Measurements from ENCODE around the gene NEURL1B.
"Not testable (repeated sequence)": the region's sequence is repeated elsewhere in the genome, so short reads cannot be mapped to it uniquely, and the experiment has no call there.

NEURL1B gene

GRCh38 chr5:172669386-172670004 lies 28.4 kb downstream of the NEURL1B start:
- DNase-seq (ENCODE audit: low read depth), result no peak

GRCh38 chr5:172670005-172670402 lies 28.9 kb downstream of the NEURL1B start:
- no peak for DNase-seq (ENCODE audit: low read depth)
- no peak overlapping the region for H3K4me3 ChIP-seq (ENCODE audit: low read depth, low read length)

More at GRCh38 chr5:172669386-172670004, 28.4 kb downstream of the NEURL1B start:
- H3K4me3 ChIP-seq (ENCODE audit: low read depth, low read length), result no peak overlapping the region

DNA sequence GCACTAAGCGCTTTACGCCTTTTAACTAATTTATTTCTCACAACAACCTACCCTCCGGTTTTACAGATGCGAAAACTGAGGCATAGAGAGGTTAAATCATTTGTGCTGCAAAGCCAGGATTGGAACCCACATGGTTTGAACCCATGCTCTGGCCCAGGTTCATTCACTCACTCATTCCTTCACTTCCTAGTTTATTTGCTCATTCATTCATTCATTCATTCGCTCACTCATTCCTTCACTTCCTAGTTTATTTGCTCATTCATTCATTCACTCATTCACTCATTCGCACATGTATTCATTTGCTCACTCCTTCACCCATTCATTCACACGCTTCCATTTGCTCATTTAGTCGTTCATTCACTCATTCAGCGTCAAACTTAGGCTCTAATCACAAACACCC lies 29.4 kb downstream of the NEURL1B start:
- H3K4me3 ChIP-seq (ENCODE audit: low read depth, low read length), result no peak overlapping the region
- no peak for DNase-seq (ENCODE audit: low read depth)

- H3K4me3 ChIP-seq (ENCODE audit: low read depth, low read length), result no peak overlapping the region
Observed at GRCh38 chr5:172671091-172671490, 30.0 kb downstream of the NEURL1B start.

GRCh38 chr5:172672681-172673080 lies 31.6 kb downstream of the NEURL1B start:
- DNase-seq (ENCODE audit: low read depth), result no peak
- H3K4me3 ChIP-seq (ENCODE audit: low read depth, low read length), result no peak overlapping the region

More at GRCh38 chr5:172671091-172671490, 30.0 kb downstream of the NEURL1B start:
- no peak for DNase-seq (ENCODE audit: low read depth)

- DNase-seq (ENCODE audit: low read depth), result no peak
- no peak overlapping the region for H3K4me3 ChIP-seq (ENCODE audit: low read depth, low read length)
Observed at GRCh38 chr5:172674155-172674554, 33.1 kb downstream of the NEURL1B start.

- H3K4me3 ChIP-seq (ENCODE audit: low read depth, low read length), result no peak overlapping the region
- no peak for DNase-seq (ENCODE audit: low read depth)
Observed at GRCh38 chr5:172676914-172677475, 35.9 kb downstream of the NEURL1B start.

- H3K4me3 ChIP-seq (ENCODE audit: low read depth, low read length), result not testable (repeated sequence)
Observed at GRCh38 chr5:172678362-172678874, 37.4 kb downstream of the NEURL1B start.

GRCh38 chr5:172678902-172679301 lies 37.8 kb downstream of the NEURL1B start:
- no peak overlapping the region for H3K4me3 ChIP-seq (ENCODE audit: low read depth, low read length)

More at GRCh38 chr5:172678362-172678874, 37.4 kb downstream of the NEURL1B start:
- DNase-seq (ENCODE audit: low read depth), result not testable (repeated sequence)

GRCh38 chr5:172679628-172680212 lies 38.7 kb downstream of the NEURL1B start:
- H3K4me3 ChIP-seq (ENCODE audit: low read depth, low read length), result no peak overlapping the region

More at GRCh38 chr5:172678902-172679301, 37.8 kb downstream of the NEURL1B start:
- DNase-seq (ENCODE audit: low read depth), result no peak

GRCh38 chr5:172680921-172681320 lies 39.9 kb downstream of the NEURL1B start:
- no peak for DNase-seq (ENCODE audit: low read depth)
- H3K4me3 ChIP-seq (ENCODE audit: low read depth, low read length), result no peak overlapping the region

More at GRCh38 chr5:172679628-172680212, 38.7 kb downstream of the NEURL1B start:
- no peak for DNase-seq (ENCODE audit: low read depth)

- no peak overlapping the region for H3K4me3 ChIP-seq (ENCODE audit: low read depth, low read length)
- no peak for DNase-seq (ENCODE audit: low read depth)
Observed at GRCh38 chr5:172681421-172681820, 40.4 kb downstream of the NEURL1B start.

- no peak for DNase-seq (ENCODE audit: low read depth)
Observed at GRCh38 chr5:172683264-172683644, 42.2 kb downstream of the NEURL1B start.

DNA sequence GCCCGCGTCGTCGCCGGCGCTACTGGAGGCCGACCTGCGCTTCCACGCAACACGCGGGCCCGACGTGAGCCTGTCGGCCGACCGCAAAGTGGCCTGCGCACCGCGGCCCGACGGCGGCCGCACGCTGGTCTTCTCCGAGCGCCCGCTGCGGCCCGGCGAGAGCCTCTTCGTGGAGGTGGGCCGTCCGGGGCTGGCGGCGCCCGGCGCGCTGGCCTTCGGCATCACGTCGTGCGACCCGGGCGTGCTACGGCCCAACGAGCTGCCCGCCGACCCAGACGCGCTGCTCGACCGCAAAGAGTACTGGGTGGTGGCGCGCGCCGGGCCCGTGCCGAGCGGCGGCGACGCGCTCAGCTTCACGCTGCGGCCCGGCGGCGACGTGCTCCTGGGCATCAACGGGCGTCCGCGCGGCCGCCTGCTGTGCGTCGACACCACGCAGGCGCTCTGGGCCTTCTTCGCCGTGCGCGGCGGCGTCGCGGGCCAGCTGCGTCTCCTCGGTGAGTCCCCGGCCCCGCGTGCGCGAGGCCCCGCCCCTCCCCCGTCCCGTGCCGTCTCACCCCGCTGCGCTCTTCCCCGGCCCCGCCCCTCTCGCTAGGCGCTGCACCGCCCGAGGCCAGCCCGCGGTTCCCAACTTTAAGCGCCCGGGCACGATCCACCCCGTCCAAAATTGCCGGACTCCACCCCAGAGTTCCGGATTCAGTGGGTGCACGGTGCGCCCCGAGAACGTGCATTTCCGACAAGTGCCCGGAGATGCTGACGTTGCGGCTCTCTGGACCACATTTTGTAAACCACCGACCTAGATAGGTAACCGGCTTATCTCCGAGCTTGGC lies 42.8 kb downstream of the NEURL1B start:
- no peak for DNase-seq (ENCODE audit: low read depth)
- no peak overlapping the region for H3K4me3 ChIP-seq (ENCODE audit: low read depth, low read length)

More at GRCh38 chr5:172683264-172683644, 42.2 kb downstream of the NEURL1B start:
- no peak overlapping the region for H3K4me3 ChIP-seq (ENCODE audit: low read depth, low read length)

DNA sequence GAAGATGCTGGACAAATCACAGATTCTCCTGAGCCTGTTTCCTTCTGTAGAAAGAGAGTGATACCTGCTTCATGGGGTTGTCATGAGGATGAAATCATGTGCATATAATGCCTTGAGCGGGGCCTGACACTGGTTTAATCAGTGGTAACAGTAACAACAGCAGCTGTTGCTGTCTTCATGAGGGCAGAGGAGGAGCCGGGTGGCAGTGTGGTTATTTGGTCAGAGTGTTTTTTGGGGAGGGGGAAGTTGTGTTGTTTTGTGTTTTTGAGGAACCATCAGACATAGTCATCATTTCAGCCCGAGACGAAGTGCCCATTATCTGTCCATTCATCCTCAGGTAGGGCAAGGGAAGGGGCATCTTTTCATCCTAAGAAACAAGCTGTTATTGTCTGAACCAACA lies 44.0 kb downstream of the NEURL1B start:
- DNase-seq (ENCODE audit: low read depth), result no peak
- H3K4me3 ChIP-seq (ENCODE audit: low read depth, low read length), result no peak overlapping the region

DNA sequence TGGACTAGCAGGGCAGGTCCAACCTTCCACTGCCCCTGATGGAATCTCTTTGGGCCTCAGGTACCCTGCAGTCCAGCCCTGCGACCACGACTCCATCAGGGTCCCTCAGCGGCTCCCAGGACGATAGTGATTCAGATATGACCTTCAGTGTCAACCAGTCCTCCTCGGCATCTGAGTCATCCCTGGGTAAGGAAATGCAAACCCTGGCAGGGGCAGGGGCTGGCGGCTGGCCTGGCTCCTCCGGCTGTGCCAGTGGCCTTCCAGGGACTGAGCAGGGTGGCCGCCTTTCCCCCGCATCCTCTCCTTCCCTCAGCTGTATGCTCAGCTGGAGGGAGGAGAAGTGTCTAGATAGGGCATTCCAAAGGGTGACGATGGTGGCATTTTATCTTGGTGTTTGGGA lies 45.0 kb downstream of the NEURL1B start:
- DNase-seq (ENCODE audit: low read depth), result no peak
- H3K4me3 ChIP-seq (ENCODE audit: low read depth, low read length), result no peak overlapping the region

GRCh38 chr5:172686539-172687390 lies 45.7 kb downstream of the NEURL1B start:
- DNase-seq (ENCODE audit: low read depth), result no peak
- H3K4me3 ChIP-seq (ENCODE audit: low read depth, low read length), result no peak overlapping the region

- DNase-seq (ENCODE audit: low read depth), result no peak
Observed at GRCh38 chr5:172687940-172688339, 46.9 kb downstream of the NEURL1B start.

More at GRCh38 chr5:172687940-172688339, 46.9 kb downstream of the NEURL1B start:
- no peak overlapping the region for H3K4me3 ChIP-seq (ENCODE audit: low read depth, low read length)
